A549 (cell line): ENCODE data around the gene SLC19A1. TPM values are rescaled to one million over a fixed set of nuclear protein-coding genes. Genes with fewer than 3 reads are reported as not detected.

Experiments
- ATAC-seq, 2 experiments: fragments of 200-7000 bp in 1 of 2; fragments of >200 bp in 1 of 2; cut with Nextera tagmentation in 1 of 2; cut with Tn5 transposase in 1 of 2; 3 replicates each; pipeline versions ENCODE4 v1.8.0 to v1.9.1; 2018 to 2020; ENCODE audit warnings: mild to moderate bottlenecking in 1 of 2, moderate library complexity in 1 of 2
- CTCF ChIA-PET: fragments of 300-600 bp; sonication (Branson Sonifier 250); formaldehyde crosslinking; extraction: SDS; loops from one replicate; lab custom pipeline; 2021; ENCODE audit warnings: antibody characterized with exemption, inconsistent platforms; lab: Yijun Ruan, JAX
- POLR2A ChIA-PET: fragments of 350-600 bp; formaldehyde crosslinking; extraction: SDS; loops from one replicate; lab custom pipeline; 2021; ENCODE audit warnings: antibody characterized with exemption, inconsistent platforms; lab: Yijun Ruan, JAX
- DNase-seq, 2 experiments: peaks; one replicate each; pipeline versions ENCODE4 v3.0.0 to v3.0.0-alpha.2; 2011 to 2016; ENCODE audit warnings: low read depth in 1 of 2, low spot score in 1 of 2
- FAIRE-seq: peaks from 2 replicates; lab custom pipeline; 2011; peaks lifted over from hg19 to GRCh38; lab: Jason Lieb, UNC
- H3K27ac ChIP-seq, 2 experiments: fragments of >200 bp; sonication (Bioruptor Twin); formaldehyde crosslinking; 3 replicates each; pipeline ENCODE4 v1.5.1; 2016 to 2017
- H3K4me1 ChIP-seq: fragments of >200 bp; sonication (Bioruptor Twin); formaldehyde crosslinking; 3 replicates; pipeline ENCODE4 v1.6.1; 2016
- H3K4me2 ChIP-seq: fragments of >200 bp; sonication (Bioruptor Twin); formaldehyde crosslinking; 3 replicates; pipeline ENCODE4 v1.6.1; 2016
- H3K4me3 ChIP-seq: fragments of >200 bp; sonication (Bioruptor Twin); formaldehyde crosslinking; 3 replicates; pipeline ENCODE4 v1.5.1; 2016
- H3K9me3 ChIP-seq: fragments of >200 bp; sonication (Bioruptor Twin); formaldehyde crosslinking; 3 replicates; pipeline ENCODE4 v1.6.1; 2016
- CHD2 ChIP-seq: fragments of 150-350 bp; IDR thresholded peaks from 2 replicates; pipeline ENCODE4 v1.6.1; 2014; ENCODE audit warnings: low read length; ENCODE audit not compliant: partially characterized antibody
- CHD4 ChIP-seq: fragments of 200-600 bp; sonication (generic); IDR thresholded peaks from 2 replicates; pipeline ENCODE4 v1.6.1; 2016; ENCODE audit warnings: antibody characterized with exemption, mild to moderate bottlenecking, borderline replicate concordance
- CTCF ChIP-seq: fragments of >200 bp; sonication (Bioruptor Twin); formaldehyde crosslinking; IDR thresholded peaks from 3 replicates; pipeline ENCODE4 v1.5.1; 2016
- EP300 ChIP-seq, 2 experiments: fragments of >200 bp; sonication (Bioruptor Twin); formaldehyde crosslinking; IDR thresholded peaks; 2 replicates in 1 of 2; 3 replicates in 1 of 2; pipeline ENCODE4 v1.6.1; 2016 to 2017
- ESRRA ChIP-seq: fragments of 150-350 bp; IDR thresholded peaks from 2 replicates; pipeline ENCODE4 v1.6.1; 2014; ENCODE audit warnings: mild to moderate bottlenecking, low read length, borderline replicate concordance
- FOSB ChIP-seq: fragments of 250-450 bp; sonication (Bioruptor Pico); IDR thresholded peaks from 2 replicates; pipeline ENCODE4 v1.5.0; 2020; ENCODE audit warnings: mild to moderate bottlenecking, moderate library complexity
- HES2 ChIP-seq: fragments of >200 bp; sonication (Bioruptor Twin); formaldehyde crosslinking; IDR thresholded peaks from 2 replicates; pipeline ENCODE4 v1.6.1; 2016
- HOXB5 ChIP-seq: fragments of 250-450 bp; sonication (Bioruptor Pico); IDR thresholded peaks from 2 replicates; pipeline ENCODE4 v1.5.0; 2020; ENCODE audit warnings: mild to moderate bottlenecking, moderate library complexity
- JUN ChIP-seq, 2 experiments: fragments of >200 bp; sonication (Bioruptor Twin); formaldehyde crosslinking; IDR thresholded peaks; 2 replicates in 1 of 2; 3 replicates in 1 of 2; pipeline ENCODE4 v1.6.1; 2016 to 2017
- JUNB ChIP-seq: fragments of >200 bp; sonication (Bioruptor Twin); formaldehyde crosslinking; IDR thresholded peaks from 2 replicates; pipeline ENCODE4 v1.6.1; 2016
- KDM1A ChIP-seq: fragments of 200-600 bp; sonication (generic); IDR thresholded peaks from 2 replicates; pipeline ENCODE4 v1.6.1; 2016; ENCODE audit warnings: low read depth, mild to moderate bottlenecking
- MAFK ChIP-seq: fragments of 450-650 bp; IDR thresholded peaks from 2 replicates; pipeline ENCODE4 v1.6.1; 2014; ENCODE audit not compliant: partially characterized antibody
- NFE2L2 ChIP-seq: fragments of 150-350 bp; conservative IDR thresholded peaks from 2 replicates; pipeline ENCODE4 v1.6.1; 2014; ENCODE audit warnings: low read length
- NR3C1 ChIP-seq: fragments of >200 bp; sonication (Bioruptor Twin); formaldehyde crosslinking; IDR thresholded peaks from 3 replicates; pipeline ENCODE4 v1.6.1; 2017
- PHF8 ChIP-seq: fragments of 200-600 bp; sonication (generic); IDR thresholded peaks from 2 replicates; pipeline ENCODE4 v1.6.1; 2016; ENCODE audit warnings: low read depth, mild to moderate bottlenecking, antibody characterized with exemption, moderate library complexity, borderline replicate concordance
- POLR2AphosphoS2 ChIP-seq: conservative IDR thresholded peaks from 2 replicates; pipeline ENCODE4 v1.6.1; 2012; ENCODE audit warnings: low read length, improper control_type of control experiment, inconsistent platforms
- RARB ChIP-seq: fragments of 250-450 bp; sonication (Bioruptor Pico); IDR thresholded peaks from 2 replicates; pipeline ENCODE4 v1.8.0; 2021; ENCODE audit warnings: mild to moderate bottlenecking, moderate library complexity
- RCOR1 ChIP-seq: fragments of 150-350 bp; IDR thresholded peaks from 2 replicates; pipeline ENCODE4 v1.6.1; 2014; ENCODE audit warnings: antibody characterized with exemption, low read length, low read depth
- SMC3 ChIP-seq: fragments of >200 bp; sonication (Bioruptor Twin); formaldehyde crosslinking; IDR thresholded peaks from 3 replicates; pipeline ENCODE4 v1.6.1; 2018; ENCODE audit warnings: inconsistent platforms
- USF2 ChIP-seq: fragments of 450-650 bp; IDR thresholded peaks from 2 replicates; pipeline ENCODE4 v1.6.1; 2014; ENCODE audit warnings: antibody characterized with exemption
- ZC3H11A ChIP-seq: fragments of 450-650 bp; IDR thresholded peaks from 2 replicates; pipeline ENCODE4 v1.6.1; 2014; ENCODE audit warnings: antibody characterized with exemption, mild to moderate bottlenecking
- ZNF302 ChIP-seq: fragments of 250-450 bp; sonication (Bioruptor Pico); IDR thresholded peaks from 2 replicates; pipeline ENCODE4 v1.9.0; 2021; ENCODE audit warnings: inconsistent platforms, mild to moderate bottlenecking, moderate library complexity
- ZSCAN20 ChIP-seq: fragments of 250-450 bp; sonication (Bioruptor Pico); IDR thresholded peaks from 2 replicates; pipeline ENCODE4 v1.8.0; 2022; ENCODE audit warnings: mild to moderate bottlenecking, moderate library complexity
- WGBS: methylation state at CpG from one replicate; pipeline ENCODE4 v1.1.6; 2017; ENCODE audit errors: missing lambda C conversion rate; 5-methylcytosine and 5-hydroxymethylcytosine counted together
- polyA plus RNA-seq, 4 experiments: library from polyadenylated mRNA; depleted of rRNA in 3 of 4; stranded (reverse); fragments of >200 nt; fragmentation: RNase III in 1 of 4; extraction: RNeasy Plus Mini Kit Qiagen cat#74134 plus additional on column Dnase treatment in 1 of 4; gene quantifications; 2 replicates in 3 of 4; 3 replicates in 1 of 4; pipeline ENCODE4 v1.2.3, GENCODE V29; 2011 to 2017

The SLC19A1 gene
- polyA plus RNA-seq, 2 of the 4 experiments (the other 2 are of a cell fraction), result 9.8 to 14.0 TPM

GRCh38 chr21:45583831-45584509 lies 41.7 kb upstream of the SLC19A1 start:
- Histone ChIP-seq H3K9me3 (peaks cover 29% of the 10 kb centered on the region), H3K27ac (no peak overlapping the region), H3K4me3 (no peak overlapping the region), H3K4me1 (no peaks in the 10 kb centered on the region), H3K4me2 (no peak overlapping the region)
- TF ChIP-seq NFE2L2 (no peak), JUNB (no peak), POLR2AphosphoS2 (no peak), RARB (no peak), ZNF302 (no peak), PHF8 (no peak), CTCF (no peak), JUN (IDR thresholded peaks at IDR 0.05) (no peak), CHD2 (no peak)
- ChIA-PET POLR2A (no interaction called here), CTCF (interaction anchor here (1.0 to 2.7 kb wide), 3 partner anchors 11 to 16 kb away, joined by 5 to 17 read pairs (median 5); no protein-coding TSS in a partner anchor)
- FAIRE-seq (no peak), DNase-seq (no peak), ATAC-seq (no peak)
- 13% methylated on average over 2 of the region's 10 CpGs for WGBS

- no peak for ATAC-seq
- H3K4me2 ChIP-seq, result no peak overlapping the region
- TF ChIP-seq SMC3 (no peak), HOXB5 (CRISPR knock-in tag) (no peak), ZC3H11A (no peak)
- TF ChIP-seq, all 56 proteins: peak for 0
- 45% methylated on average over 4 of the region's 5 CpGs for WGBS
- DNase-seq (no peak), FAIRE-seq (no peak)
- ChIA-PET POLR2A (no interaction called here), CTCF (interaction anchor here (1.6 kb wide), 1 partner anchor 26 kb away, joined by 7 read pairs; no protein-coding TSS in a partner anchor)
- Histone ChIP-seq H3K4me3 (no peak overlapping the region), H3K4me1 (no peaks in the 10 kb centered on the region), H3K9me3 (peaks cover 26% of the 10 kb centered on the region), H3K27ac (no peak overlapping the region)
These were observed 39.9 kb upstream of the SLC19A1 start for GRCh38 chr21:45582128-45582527.

GRCh38 chr21:45581322-45581712 lies 39.1 kb upstream of the SLC19A1 start:
- POLR2A ChIA-PET, result no interaction called here

More at GRCh38 chr21:45581322-45581712, 39.1 kb upstream of the SLC19A1 start:
- WGBS, result no CpG with 5 or more reads among the region's 13 CpGs
- no peak for FAIRE-seq
- TF ChIP-seq CHD4 (no peak), EP300 (IDR thresholded peaks at IDR 0.05) (no peak), RCOR1 (no peak), FOSB (CRISPR knock-in tag) (no peak), ESRRA (no peak), USF2 (no peak), CTCF (no peak), MAFK (no peak), NR3C1 (no peak), KDM1A (no peak), SMC3 (no peak), HES2 (no peak), POLR2AphosphoS2 (no peak), ZSCAN20 (no peak), HOXB5 (CRISPR knock-in tag) (no peak)
- H3K9me3 ChIP-seq, result peaks cover 20% of the 10 kb centered on the region
- ATAC-seq, result no peak
- H3K27ac ChIP-seq, result no peak overlapping the region
- H3K4me1 ChIP-seq, result no peaks in the 10 kb centered on the region
- DNase-seq, result no peak
- H3K4me2 ChIP-seq, result no peak overlapping the region
- H3K4me3 ChIP-seq, result no peak overlapping the region
- CTCF ChIA-PET, result interaction anchor here (1.6 kb wide), 1 partner anchor 25 kb away, joined by 7 read pairs; no protein-coding TSS in a partner anchor
